HG02571 (cell line): Measurements from ENCODE around the gene ZNF460.

Experiments
- ATAC-seq: cut with Tn5 transposase; IDR thresholded peaks from one replicate; pipeline ENCODE4 v1.9.1; 2021; ENCODE audit warnings: mild to moderate bottlenecking, moderate library complexity; ENCODE audit not compliant: unreplicated experiment

The ZNF460 gene

DNA sequence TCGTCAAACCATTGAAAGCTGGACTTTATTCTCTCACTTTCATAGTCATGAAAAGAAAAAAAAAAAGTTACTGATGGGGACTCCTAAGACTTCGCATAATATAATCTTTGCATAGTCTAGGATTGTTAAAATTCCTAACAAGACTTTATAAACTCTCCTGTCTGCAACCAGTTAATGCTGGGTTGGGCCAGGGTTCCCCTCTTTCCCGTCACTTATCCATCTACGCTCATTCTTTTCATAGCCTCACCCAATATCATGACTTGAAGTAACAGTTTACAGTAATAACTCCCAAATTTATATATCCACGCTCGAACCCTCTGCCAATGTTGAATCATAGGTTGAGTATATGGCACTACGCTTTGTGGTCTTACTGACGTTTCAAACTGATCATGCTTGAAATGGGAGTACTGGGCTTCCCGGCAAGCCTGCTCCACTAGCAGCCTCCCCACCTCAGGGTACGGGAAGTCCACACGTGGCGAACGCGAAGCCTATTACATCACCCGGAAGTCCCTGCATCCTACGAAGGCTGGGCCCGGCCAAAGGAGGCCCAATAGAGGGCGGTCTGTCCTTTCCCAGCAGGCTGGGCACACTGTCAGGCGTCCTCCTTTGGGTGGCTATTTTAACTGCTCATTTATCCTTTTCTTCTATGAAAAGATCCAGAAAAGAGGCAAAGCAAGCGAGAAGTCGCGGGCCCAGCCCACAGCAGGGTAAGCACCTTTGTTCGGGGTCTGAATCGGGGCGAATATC, 694 bp upstream of the ZNF460 start:
- peak; percentile 69 for ATAC-seq

DNA sequence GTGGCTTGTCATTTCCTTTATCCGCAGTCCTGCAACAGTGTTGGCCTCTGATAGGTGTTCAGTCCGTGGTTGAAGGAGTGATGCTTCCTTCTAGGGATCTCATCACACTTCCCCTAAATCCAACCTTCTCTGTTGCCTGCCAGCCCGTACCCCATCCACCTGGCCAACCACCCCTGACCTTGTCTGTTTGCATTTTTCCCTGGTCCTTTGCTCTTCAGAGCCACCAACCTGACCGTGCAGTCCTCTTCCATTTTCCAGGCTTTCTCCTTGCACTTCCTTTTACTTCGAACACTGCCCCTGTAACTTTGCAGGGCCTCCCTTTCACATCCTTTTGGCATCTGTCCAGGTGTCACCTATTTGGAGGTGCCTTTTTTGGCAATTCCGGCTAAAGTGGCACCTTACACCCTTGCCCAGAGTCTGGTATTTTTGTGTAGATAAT, 696 bp downstream of the ZNF460 start:
- ATAC-seq: no peak

DNA sequence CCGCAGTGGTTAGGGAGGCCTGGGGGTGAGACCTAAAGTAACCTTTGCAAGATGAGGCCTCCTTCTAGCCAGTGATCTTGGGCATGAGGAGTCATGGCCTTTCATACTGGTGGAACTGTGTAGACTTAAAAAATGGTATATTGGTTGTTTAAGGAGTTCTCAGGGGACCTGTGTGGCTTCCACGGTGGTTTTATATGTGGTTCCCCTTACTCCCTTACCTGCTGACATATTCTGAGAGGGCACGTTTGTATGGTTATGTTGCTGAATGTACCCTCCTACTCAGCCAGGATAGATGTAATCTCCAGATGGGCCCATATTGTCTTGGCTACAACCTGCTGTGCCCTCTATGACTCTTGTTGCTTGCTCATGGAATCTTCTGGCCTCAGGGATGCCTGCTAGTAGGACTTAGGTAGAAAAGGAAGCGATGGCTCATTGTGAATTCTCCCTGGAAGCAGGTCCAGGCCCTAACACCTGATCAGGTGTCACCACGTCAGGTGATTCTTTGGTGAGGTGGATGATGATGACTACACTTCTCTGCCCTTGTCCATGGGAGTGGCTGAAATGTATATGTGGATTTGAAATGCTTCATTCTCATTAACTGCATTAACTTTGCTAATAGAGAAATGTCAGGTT, 1.8 kb downstream of the ZNF460 start:
- ATAC-seq: no peak

DNA sequence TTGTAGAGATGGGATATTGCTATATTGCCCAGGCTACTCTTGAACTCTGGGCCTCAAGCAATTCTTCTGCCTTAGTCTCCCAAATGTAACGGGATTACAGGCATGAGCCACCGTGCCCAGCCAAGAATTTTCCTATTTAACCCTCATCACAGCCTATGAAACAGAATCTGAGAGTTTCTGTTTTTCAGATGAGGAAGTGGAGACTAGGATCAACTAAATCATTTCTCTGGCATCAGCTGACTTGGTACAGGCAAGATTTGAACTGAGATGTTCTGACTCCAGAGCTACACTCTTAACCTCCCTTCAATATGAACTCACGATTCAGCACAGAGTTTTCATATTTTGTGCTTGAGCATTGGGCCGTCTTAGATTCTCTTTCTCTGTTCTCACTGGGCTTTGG, 8.1 kb downstream of the ZNF460 start:
- ATAC-seq: no peak

DNA sequence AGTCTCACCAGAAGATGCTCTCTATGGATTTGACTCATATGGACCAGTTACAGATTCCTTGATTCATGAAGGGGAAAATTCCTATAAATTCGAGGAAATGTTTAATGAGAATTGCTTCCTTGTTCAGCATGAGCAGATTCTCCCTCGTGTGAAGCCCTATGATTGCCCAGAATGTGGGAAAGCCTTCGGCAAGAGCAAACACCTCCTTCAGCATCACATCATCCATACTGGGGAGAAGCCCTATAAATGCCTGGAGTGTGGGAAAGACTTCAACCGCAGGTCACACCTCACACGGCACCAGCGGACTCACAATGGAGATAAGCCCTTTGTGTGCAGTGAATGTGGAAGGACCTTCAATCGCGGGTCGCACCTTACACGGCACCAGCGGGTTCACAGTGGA, 10.7 kb downstream of the ZNF460 start:
- no peak for ATAC-seq

DNA sequence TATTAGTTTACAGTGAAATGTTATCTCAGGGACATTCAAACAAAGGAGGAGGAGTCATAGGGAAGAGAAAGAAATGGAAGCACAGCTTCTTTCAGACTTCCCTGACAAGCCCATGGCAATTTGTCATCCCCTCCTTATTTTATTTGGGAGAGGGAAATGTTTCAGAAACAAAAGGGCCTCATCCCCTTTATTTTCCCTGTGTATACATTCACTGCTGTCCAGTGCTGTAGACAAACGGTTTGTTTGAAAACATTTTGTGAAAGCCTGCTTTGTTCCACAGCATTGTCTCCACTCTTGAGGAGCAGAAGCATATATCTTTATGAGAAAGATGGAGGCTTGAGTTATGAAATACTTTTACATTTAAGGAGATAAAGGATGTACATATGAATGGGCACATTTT, 12.3 kb downstream of the ZNF460 start:
- ATAC-seq: no peak

DNA sequence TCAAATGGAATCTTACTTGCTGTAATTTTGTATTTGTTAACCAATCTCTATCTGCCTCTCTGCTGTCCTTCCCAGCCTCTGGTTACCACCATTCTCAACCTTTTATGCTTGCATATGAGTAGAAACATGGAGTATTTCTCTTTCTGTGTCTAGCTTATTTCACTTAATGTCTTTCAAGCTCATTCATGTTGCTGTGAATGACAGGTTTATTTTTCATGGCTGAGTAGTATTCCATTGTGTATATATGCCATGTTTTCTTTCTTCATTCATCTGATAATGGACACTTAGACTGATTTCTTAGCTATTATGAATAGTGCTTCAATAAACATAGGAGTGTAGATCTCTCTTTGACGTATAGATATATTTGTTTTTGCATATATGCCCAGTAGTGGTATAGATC, 13.4 kb downstream of the ZNF460 start:
- ATAC-seq: no peak

DNA sequence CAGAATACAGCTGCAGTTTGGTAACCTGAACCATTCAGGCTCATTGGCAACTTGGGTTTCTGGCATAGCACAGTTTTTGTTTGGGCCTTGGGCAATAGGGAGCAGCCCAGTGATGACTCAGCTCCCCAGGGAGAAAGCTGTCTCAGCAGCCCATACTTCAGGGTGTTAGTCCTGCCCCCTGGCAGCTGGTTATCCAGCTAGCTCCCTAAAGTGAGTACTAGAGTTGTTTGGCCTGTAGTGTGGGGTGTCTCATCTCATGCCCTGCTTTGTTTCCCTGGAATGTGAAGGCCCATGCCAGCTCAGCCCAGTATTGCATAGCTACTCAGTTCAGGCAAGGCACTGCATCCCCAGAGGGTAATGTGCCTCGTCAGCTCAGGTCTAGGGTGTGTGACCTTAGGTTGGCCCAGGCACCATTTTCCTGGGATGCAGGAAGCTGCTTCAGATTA, 21.8 kb downstream of the ZNF460 start:
- ATAC-seq: no peak

DNA sequence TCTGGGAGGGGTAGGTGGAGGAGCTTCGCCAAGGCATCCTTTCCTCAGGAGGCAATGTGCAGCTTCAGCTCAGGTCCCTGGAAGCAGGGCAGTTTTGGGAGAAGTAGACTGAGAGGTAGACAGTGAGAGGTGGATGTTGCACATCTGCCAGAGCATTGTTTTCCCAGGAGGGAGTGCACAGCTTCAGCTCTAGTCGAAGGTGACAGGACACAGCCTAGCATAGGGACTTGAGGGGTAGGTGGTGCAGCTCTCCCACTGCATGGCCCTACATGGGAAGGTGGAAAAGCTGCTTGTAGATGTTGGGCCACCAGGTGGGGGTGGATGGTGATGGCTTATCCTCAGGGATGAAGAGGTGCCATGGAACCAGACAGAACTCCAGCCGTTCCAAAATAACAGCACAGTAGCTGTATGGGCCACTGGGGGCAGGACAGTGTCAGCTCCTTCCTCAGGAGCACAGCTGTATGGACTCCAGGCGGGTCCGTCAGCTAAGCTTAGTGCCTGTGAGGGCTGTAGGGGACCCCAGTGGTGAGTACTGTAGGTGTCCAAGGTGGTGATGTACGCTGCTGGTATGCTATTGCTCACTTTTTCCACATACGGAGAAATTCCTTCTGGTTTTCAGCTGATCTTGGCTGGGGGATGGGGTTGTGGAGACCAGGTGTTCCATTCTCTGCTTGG, 22.6 kb downstream of the ZNF460 start:
- no peak for ATAC-seq

DNA sequence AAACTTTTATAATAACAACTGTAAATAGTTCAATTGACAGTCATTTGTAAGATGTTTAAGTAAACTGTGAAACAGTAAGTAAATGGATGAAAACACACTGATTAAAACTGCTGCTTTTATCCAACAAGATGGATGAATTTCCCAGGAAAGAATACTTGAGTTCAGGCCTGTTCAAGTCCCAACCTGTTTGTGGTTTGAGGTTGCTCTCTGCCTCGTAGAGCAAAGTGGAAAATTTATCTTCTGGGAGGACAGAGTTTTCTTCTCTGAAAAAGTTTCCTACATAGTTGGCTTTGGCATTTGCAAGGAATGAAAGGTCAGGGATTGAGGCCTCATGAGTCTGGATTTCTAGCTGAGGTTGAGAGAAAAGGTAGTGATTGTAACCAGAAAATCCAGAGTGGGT, 24.8 kb downstream of the ZNF460 start:
- ATAC-seq: no peak

DNA sequence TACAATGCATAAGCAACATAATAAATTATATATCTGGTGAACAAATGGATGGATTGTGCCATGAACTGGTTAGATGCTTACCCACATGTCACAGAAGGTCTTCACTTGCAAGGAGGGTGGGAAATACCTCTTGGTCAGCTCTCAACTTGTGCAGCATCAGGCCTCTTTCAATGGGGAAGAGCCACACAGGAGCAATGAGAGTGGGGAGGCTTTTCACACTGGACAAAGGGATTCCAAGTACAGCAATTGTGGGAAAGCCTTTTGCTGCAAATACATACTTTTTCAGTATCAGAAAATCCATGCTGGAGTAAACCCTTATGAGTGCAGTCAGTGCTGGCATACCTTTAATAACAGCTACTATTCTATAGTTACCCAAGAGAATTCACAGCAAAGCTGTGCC, 28.2 kb downstream of the ZNF460 start:
- no peak for ATAC-seq

DNA sequence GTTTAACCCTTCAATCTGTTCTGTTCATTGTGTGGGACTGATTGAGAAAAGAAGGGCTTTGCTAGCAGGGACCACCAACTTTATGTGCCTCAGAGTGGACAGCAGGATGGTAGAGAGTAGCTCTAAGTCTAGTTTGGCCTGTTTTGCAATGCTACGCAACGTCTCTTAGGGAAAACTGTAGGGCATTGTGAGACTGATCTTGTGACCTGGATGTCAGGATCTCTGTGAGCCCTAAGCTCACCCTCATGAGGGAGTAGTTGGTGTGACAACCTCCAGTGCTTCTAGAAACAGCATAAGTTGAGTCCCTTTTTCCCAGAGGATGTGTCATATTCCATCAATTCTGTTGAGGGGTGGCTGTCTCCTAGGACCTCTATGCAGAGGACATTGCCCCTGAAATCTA, 30.5 kb downstream of the ZNF460 start:
- no peak for ATAC-seq

DNA sequence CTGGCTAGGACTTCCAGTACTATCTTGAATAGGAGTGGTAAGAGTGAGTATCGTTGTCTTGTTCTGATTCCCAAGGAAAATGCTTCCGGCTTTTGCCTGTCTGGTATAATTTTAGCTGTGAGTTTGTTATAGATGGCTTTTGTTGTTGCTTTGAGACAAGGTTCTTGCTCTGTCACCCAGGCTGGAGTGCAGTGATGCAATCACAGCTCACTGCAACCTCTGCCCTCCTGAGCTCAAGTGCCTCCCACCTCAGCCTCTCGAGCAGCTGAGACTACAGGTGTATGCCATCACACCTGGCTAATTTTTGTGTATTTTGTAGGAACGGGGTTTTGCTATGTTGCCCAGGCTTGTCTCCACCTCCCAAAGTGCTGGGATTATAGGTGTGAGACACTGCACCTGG, 33.9 kb downstream of the ZNF460 start:
- no peak for ATAC-seq

DNA sequence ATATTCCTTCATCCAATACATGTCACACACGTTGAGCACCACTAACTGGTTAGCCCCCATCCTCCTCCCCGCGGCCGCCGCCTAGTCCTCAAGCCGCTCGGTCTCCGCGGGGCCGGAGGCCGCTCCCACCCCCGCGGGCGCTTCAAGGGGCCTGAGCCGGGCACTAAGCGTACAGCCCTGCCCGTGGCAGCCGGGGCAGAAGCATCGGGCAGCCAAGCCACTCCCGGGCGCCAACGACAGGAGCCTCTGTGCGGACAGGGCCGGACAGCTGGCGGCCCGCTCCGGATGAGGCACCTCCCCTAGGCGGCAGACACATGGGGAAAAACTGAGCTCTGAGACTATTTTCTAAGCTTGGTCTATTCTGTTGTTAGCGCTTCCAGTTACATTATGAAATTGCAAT, 37.2 kb downstream of the ZNF460 start:
- ATAC-seq: no peak

DNA sequence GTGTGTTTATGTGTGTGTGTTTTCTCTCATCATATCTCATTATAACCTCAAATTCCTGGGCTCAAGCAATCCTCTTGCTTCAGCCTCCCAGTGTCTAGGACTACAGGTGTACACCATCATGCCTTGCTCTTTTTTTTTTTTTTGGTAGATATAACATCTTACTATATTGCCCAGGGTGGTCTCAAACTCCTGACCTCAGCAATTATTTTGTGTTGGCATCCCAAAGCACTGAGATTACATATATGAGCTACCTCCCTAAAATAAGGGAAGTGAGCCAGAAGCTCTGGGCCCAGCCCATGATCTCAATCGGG, 39.5 kb downstream of the ZNF460 start:
- ATAC-seq: no peak

DNA sequence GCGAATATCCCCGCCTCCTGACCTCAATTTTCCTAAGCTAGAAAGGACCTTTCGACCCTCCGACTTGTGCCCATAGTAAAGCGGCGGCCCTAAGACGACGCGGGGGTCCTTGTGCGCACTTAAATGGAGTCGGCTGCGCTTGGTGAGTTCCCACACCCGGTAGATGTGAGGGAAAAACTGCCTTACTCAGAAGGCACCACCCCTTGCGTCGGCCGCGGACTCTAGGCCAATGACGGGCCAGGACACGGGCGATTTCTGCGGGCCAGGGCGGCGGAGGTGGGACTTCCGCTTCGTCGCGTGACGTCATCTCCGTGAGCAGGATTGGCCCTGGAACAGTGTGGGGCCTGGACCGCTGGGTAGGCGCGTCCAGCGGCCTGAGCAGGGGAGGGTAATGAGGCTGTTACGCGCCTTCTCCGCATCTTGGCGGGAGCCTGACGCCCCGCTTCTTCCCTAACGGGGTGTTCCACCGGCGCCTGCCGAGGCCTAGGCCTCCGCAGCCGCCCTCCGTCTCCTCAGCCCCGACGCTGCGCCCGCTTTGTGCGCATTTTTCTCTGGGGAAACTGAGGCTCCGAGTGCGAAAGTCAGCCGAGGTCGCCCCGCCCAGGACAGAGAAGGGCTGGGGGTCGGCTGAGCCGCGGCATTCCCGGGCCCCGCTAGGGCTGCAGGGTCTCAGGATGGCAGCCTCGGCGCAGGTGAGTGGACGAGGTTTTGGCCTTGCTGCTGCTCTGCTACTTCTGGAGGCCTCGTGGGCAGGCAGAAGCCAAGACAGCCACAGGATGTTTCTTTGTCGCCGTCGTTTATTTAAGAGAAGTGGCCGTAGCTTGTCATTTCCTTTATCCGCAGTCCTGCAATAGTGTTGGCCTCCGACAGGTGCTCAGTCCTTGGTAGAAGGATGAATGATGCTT, 40.1 kb downstream of the ZNF460 start, which contains the start of gene ZNF543:
TSS of gene ZNF543 (plus strand) at position 293 of the 905 bp plus-strand sequence. CDS start at position 675, 382 bp downstream.
- ATAC-seq: peak; percentile 95

DNA sequence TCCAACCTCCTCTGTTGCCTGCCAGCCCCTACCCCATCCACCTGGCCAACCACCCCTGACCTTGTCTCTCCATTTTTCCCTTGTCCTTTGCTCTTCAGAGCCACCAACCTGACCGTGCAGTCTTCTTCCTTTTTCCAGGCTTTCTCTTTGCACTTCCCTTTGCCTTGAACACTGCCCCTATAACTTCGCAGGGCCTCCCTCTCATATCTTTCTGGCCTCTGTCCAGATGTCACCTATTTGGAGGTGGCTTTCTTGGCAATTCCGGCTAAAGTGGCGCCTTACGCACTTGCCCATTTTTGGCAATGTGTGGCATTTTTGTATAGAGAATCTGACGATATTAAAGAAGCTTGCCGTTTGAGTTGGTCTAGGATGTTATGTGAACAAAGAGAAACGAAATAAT, 40.8 kb downstream of the ZNF460 start:
- ATAC-seq: peak; percentile 2

DNA sequence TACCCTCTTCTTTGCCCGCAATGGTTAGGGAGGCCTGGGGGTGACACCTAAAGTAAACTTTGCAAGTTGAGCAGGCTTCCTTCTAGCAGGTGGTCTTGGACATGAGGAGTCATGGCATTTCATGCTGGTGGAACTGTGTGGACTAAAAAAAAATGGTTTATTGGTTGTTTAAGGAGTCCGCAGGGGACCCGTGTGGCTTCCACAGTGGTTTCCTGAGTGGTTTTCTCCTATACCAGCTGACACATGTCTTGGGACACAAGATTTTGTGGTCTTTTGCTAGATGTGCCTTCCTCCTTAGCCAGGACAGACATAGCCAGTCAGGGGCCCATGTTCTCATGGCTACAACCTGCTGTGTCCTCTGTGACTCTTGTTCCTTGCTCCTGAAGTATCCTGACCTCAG, 41.5 kb downstream of the ZNF460 start:
- no peak for ATAC-seq

DNA sequence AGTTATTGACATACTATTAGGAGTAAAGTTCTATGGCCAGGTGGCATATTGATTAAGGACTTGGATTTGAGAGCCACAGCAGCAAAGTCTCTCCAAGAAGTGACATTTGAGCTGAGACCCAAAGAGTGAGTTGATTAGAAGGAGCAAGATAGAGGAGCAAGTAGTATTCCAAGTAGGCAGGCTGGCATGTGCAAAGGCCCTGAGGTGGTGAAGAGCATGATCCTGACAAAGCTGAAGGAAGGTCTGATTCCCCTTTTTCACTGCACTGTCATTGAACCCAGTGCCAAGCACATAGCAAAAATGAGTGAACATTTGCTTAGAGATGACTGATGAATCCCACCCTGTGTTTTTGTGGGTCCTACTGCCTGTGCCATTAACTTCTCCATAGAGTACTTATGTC, 44.7 kb downstream of the ZNF460 start:
- no peak for ATAC-seq

DNA sequence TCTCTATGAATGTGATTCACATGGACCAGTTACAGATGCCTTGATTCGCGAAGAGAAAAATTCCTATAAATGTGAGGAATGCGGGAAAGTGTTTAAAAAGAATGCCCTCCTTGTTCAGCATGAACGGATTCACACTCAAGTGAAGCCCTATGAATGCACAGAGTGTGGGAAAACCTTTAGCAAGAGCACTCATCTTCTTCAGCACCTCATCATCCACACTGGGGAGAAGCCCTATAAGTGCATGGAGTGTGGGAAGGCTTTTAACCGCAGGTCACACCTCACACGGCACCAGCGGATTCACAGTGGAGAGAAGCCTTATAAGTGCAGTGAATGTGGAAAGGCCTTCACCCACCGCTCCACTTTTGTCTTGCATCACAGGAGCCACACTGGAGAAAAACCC, 47.7 kb downstream of the ZNF460 start:
- no peak for ATAC-seq

DNA sequence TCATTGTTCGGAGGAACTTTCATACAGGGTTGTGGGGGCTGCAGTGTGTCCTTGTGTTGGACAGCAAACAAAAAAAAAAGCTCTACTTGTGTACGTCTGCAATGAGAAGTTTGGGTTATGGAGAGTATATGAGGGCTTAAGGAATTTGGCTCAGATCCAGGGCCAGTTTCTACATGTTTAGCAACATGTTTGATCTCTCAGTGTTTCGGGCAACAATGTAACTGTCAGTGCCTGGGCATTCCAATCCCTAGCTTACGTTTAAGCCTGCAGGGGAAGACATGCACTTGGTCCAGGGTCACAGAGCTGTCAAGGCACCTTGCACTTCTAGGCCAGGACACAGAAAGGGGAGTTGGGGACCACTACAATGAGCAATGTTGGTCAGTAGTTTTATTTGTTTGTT, 53.9 kb downstream of the ZNF460 start:
- ATAC-seq: no peak
